Endothelial cell of umbilical vein (primary cell): ENCODE data around the gene CASP14. TPM values are rescaled to one million over a fixed set of nuclear protein-coding genes. Genes with fewer than 3 reads are reported as not detected.
"Not testable (repeated sequence)": the region's sequence is repeated elsewhere in the genome, so short reads cannot be mapped to it uniquely, and the experiment has no call there.

ENCODE experiments used
- BruUV-seq: library from RNA; stranded (reverse); fragments of 400-500 nt; replicated peaks from 2 replicates; lab custom pipeline; 2021; lab: Mats Ljungman, UMichigan
- CTCF ChIA-PET: fragments of 300-600, 350-600 bp; sonication (Branson Sonifier 250); formaldehyde crosslinking; loops from one replicate; lab custom pipeline; 2021; ENCODE audit warnings: antibody characterized with exemption, inconsistent platforms; lab: Charles Lee
- POLR2A ChIA-PET: fragments of 300-600, 350-600 bp; sonication (Branson Sonifier 250); formaldehyde crosslinking; loops from one replicate; lab custom pipeline; 2021; ENCODE audit warnings: antibody characterized with exemption, inconsistent platforms; lab: Charles Lee
- DNase-seq: peaks from one replicate; pipeline ENCODE4 v3.0.0-alpha.2; 2011; ENCODE audit warnings: low read depth, low spot score
- FAIRE-seq: peaks from 2 replicates; lab custom pipeline; 2011; peaks lifted over from hg19 to GRCh38; lab: Jason Lieb, UNC
- H2AFZ ChIP-seq: 2 replicates; pipeline ENCODE4 v1.6.0; 2012; ENCODE audit warnings: low read depth, low read length, control low read depth, inconsistent platforms
- H3K27ac ChIP-seq: 2 replicates; pipeline ENCODE4 v1.5.1; 2011; ENCODE audit warnings: low read depth, mild to moderate bottlenecking, control low read depth, low read length, moderate library complexity; ENCODE audit not compliant: insufficient read depth
- H3K27me3 ChIP-seq, 2 experiments: 2 replicates each; pipeline versions ENCODE4 v1.6.0 to v1.6.1; 2011; ENCODE audit warnings: low read length in 2 of 2, mixed read lengths in 1 of 2; ENCODE audit not compliant: control insufficient read depth in 2 of 2, insufficient read depth in 2 of 2
- H3K36me3 ChIP-seq, 2 experiments: 2 replicates in 1 of 2; 3 replicates in 1 of 2; pipeline ENCODE4 v1.5.1; 2011; ENCODE audit warnings: low read length in 2 of 2, mild to moderate bottlenecking in 1 of 2, moderate library complexity in 1 of 2; ENCODE audit not compliant: control insufficient read depth in 2 of 2, insufficient read depth in 2 of 2; ENCODE audit errors: extremely low read depth in 1 of 2
- H3K4me1 ChIP-seq: 3 replicates; pipeline ENCODE4 v1.5.1; 2011; ENCODE audit warnings: mild to moderate bottlenecking, low read length; ENCODE audit not compliant: control insufficient read depth, insufficient read depth; ENCODE audit errors: extremely low read depth
- H3K4me2 ChIP-seq: 2 replicates; pipeline ENCODE4 v1.6.1; 2011; ENCODE audit warnings: low read length, control low read depth, mixed read lengths; ENCODE audit not compliant: insufficient read depth
- H3K4me3 ChIP-seq, 3 experiments: fragments of 200-600 bp in 1 of 3; sonication (generic), shearing (Covaris generic) in 1 of 3; replicated peaks in 1 of 3; 2 replicates each; pipeline ENCODE4 v1.5.1; 2011 to 2016; ENCODE audit warnings: control low read depth in 3 of 3, low read length in 3 of 3, mild to moderate bottlenecking in 2 of 3, inconsistent platforms in 1 of 3, low read depth in 1 of 3, moderate library complexity in 1 of 3; ENCODE audit not compliant: insufficient read depth in 1 of 3
- H3K79me2 ChIP-seq: 2 replicates; pipeline ENCODE4 v1.6.0; 2012; ENCODE audit warnings: low read length, inconsistent platforms; ENCODE audit not compliant: control insufficient read depth, insufficient read depth
- H3K9ac ChIP-seq: replicated peaks from 2 replicates; pipeline ENCODE3; 2011; ENCODE audit warnings: low read length, control low read depth; ENCODE audit not compliant: insufficient read depth; ENCODE audit errors: extremely low read depth
- H3K9me1 ChIP-seq: replicated peaks from 3 replicates; pipeline ENCODE4 v1.6.0; 2011; ENCODE audit warnings: mild to moderate bottlenecking, low read length; ENCODE audit not compliant: control insufficient read depth, insufficient read depth; ENCODE audit errors: extremely low read depth
- H3K9me3 ChIP-seq: replicated peaks from 2 replicates; pipeline ENCODE4 v1.5.1; 2012; ENCODE audit warnings: low read length, inconsistent platforms; ENCODE audit not compliant: control insufficient read depth, insufficient read depth
- H4K20me1 ChIP-seq: replicated peaks from 2 replicates; pipeline ENCODE3; 2011; ENCODE audit warnings: mild to moderate bottlenecking, low read length; ENCODE audit not compliant: control insufficient read depth, insufficient read depth; ENCODE audit errors: extremely low read depth
- CTCF ChIP-seq, 2 donors: IDR thresholded peaks; 1 replicate in 1 of 2; 2 replicates in 1 of 2; pipeline ENCODE4 v1.5.1; 2011; ENCODE audit warnings: low read length in 2 of 2, mild to moderate bottlenecking in 2 of 2, moderate library complexity in 2 of 2, control low read depth in 1 of 2, inconsistent platforms in 1 of 2, low read depth in 1 of 2; ENCODE audit not compliant: insufficient read depth in 1 of 2; ENCODE audit errors: extremely low read depth in 1 of 2
- FOS ChIP-seq: IDR thresholded peaks from 2 replicates; pipeline ENCODE4 v1.6.1; 2011; ENCODE audit warnings: mild to moderate bottlenecking, low read length, moderate library complexity, borderline replicate concordance; ENCODE audit not compliant: insufficient read depth
- GATA2 ChIP-seq: IDR thresholded peaks from 2 replicates; pipeline ENCODE4 v1.7.0; 2011; ENCODE audit warnings: low read depth, mild to moderate bottlenecking, moderate library complexity, mixed read lengths, low read length; ENCODE audit not compliant: insufficient read length, insufficient read depth
- JUN ChIP-seq: IDR thresholded peaks from 2 replicates; pipeline ENCODE4 v1.6.1; 2011; ENCODE audit warnings: borderline replicate concordance, low read depth; ENCODE audit not compliant: insufficient read length, insufficient read depth
- MAX ChIP-seq: IDR thresholded peaks from 2 replicates; pipeline ENCODE4 v1.6.1; 2011; ENCODE audit not compliant: insufficient read depth, insufficient read length
- POLR2A ChIP-seq: IDR thresholded peaks from 2 replicates; pipeline ENCODE4 v1.6.1; 2012; ENCODE audit warnings: low read depth, mild to moderate bottlenecking, control low read depth, low read length
- POLR2AphosphoS5 ChIP-seq: IDR thresholded peaks from 2 replicates; pipeline ENCODE4 v1.6.1; 2012; ENCODE audit warnings: low read depth, mild to moderate bottlenecking, control low read depth, low read length, moderate library complexity; ENCODE audit not compliant: insufficient read depth
- dilution Hi-C: fragments of 300-500 bp; cut with MboI; formaldehyde crosslinking; loops from one replicate; pipeline ENCODE4 v1.15.0; 2019; ENCODE audit warnings: low sequenced_read_pairs; ENCODE audit not compliant: extremely low pct_ligation_motif_present
- intact Hi-C: fragments of 100-400 bp; cut with micrococcal nuclease; formaldehyde crosslinking; loops from one replicate; pipeline ENCODE4 v1.10.0; 2022
- polyA plus RNA-seq, 4 experiments: library from polyadenylated mRNA; depleted of rRNA in 3 of 4; stranded (reverse) in 3 of 4; unstranded in 1 of 4; fragments of >200 nt; gene quantifications; 2 replicates each; pipeline versions ENCODE4 v1.2.1 to v1.2.3, GENCODE V29; 2011 to 2012; ENCODE audit warnings: missing spikeins in 1 of 4
- total RNA-seq: library from RNA; stranded (reverse); gene quantifications from 2 replicates; pipeline ENCODE4 v1.2.3, GENCODE V29; 2021

Gene CASP14
- total and polyA plus RNA-seq, 2 donors (not counting 3 experiments of a cell fraction or from before 2014, with no cell fraction given), result not detected

GRCh38 chr19:15075806-15076205 is 26.5 kb downstream of the CASP14 start:
- Histone ChIP-seq H3K4me3 (no peak overlapping the region), H3K27ac (no peak overlapping the region), H3K9me1 (no peaks in the 10 kb centered on the region), H4K20me1 (no peaks in the 10 kb centered on the region), H3K9me3 (no peaks in the 10 kb centered on the region), H3K36me3 (no peaks in the 10 kb centered on the region), H3K27me3 (no peaks in the 10 kb centered on the region), H3K9ac (no peak overlapping the region), H3K4me1 (no peaks in the 10 kb centered on the region), H2AFZ (no peak overlapping the region), H3K4me2 (no peak overlapping the region), H3K79me2 (no peaks in the 10 kb centered on the region)
- TF ChIP-seq CTCF (IDR thresholded peaks at IDR 0.05; ENCODE audit: extremely low read depth in 1 of 2, insufficient read depth in 1 of 2, low read depth in 1 of 2, low read length in 2 of 2), result no peak
- no peak for TF ChIP-seq FOS
- no peak for TF ChIP-seq MAX
- no peak for TF ChIP-seq POLR2A
- no peak for TF ChIP-seq JUN
- TF ChIP-seq POLR2AphosphoS5, result no peak
- no peak for TF ChIP-seq GATA2
- POLR2A ChIA-PET, result no interaction called here
- CTCF ChIA-PET, result interaction anchor here (1.7 kb wide), 1 partner anchor 16 kb away, joined by 6 read pairs; no protein-coding TSS in a partner anchor
- no peak for DNase-seq
- BruUV-seq, result no TSS peak
- no peak for FAIRE-seq
- dilution Hi-C loops (no loop called here), intact Hi-C loops (no loop called here)

- H3K4me3 ChIP-seq, H3K9me3 ChIP-seq, CTCF ChIA-PET, H3K9me1 ChIP-seq, FAIRE-seq, H3K4me1 ChIP-seq, H3K9ac ChIP-seq, intact Hi-C loops, H2AFZ ChIP-seq, H3K79me2 ChIP-seq, H4K20me1 ChIP-seq, BruUV-seq, H3K27me3 ChIP-seq, DNase-seq, H3K4me2 ChIP-seq, dilution Hi-C loops, H3K36me3 ChIP-seq, H3K27ac ChIP-seq: not testable (repeated sequence)
- POLR2A ChIA-PET, result interaction anchor here (0.7 kb wide), 1 partner anchor 552 kb away, joined by 3 read pairs; no protein-coding TSS in a partner anchor
Observed at GRCh38 chr19:15080002-15080401, 30.7 kb downstream of the CASP14 start.
